RPMI8226 (cell line): ENCODE measurements around the gene IL20.
"Not testable (repeated sequence)": the region's sequence is repeated elsewhere in the genome, so short reads cannot be mapped to it uniquely, and the experiment has no call there.

ENCODE experiments used
- DNase-seq: peaks from one replicate; pipeline ENCODE4 v3.0.0-alpha.2; 2015

Gene IL20

DNA sequence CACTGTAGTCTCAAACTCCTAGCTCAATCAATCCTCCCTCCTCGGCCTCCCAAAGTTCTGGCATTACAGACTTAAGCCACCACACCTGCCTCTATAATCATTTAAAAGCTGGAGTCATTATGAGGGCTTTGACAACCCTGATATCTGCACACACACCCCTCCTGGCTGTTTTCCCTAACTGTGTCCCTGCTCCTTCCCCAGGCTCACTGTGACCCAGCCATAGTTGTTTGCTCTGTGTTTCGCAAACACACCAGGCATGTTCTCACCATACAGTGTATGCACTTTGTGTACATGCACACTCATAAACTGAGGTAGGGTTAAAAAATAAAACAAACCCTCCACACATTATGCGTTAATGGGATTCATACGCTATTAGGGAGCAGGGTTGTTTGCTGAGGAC, 21.8 kb upstream of the IL20 start:
- DNase-seq, result no peak

- DNase-seq, result no peak
These were observed 18.9 kb upstream of the IL20 start for GRCh38 chr1:206846487-206846886.

DNA sequence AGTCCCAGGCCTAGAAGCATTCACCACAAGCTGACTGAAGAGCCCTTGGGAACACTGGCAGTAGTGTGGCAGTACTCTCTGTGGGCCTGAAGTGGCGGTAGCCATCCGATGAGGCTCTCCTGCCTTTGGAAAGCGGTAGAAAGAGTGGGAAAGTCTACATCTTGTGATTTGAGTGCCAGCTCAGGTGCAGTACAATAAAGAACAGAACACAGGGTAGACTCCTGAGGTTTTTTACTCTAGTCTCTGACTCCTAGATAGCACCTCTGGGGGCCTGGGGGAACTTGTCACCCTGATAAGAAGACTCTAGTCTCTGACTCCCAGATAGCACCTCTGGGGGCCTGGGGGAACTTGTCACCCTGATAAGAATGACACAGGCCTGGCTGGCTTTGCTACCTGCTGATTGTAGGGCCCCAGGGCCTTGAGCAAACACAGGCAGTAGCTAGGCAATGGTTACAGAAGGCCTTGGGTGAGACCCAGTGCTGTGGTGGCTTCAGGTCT, 18.0 kb upstream of the IL20 start:
- no peak for DNase-seq

DNA sequence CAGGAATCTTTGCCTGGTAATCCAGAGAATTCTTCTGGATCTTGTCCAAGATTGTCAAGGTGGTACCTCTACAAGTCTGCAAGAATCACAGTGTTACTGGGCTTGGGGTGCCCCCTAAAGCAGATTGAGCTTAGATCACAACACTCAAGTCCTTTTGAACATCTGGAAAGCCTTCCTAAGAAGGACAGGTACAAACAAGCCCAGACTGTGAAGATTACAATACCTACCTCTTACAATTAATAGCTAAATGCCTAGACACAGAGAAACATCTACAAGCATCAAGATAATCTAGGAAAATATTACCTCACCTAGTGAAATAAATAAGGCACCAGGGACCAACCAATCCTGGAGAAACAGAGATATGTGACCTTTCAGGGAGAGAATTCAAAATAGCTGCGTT, 17.5 kb upstream of the IL20 start:
- DNase-seq, result no peak

DNA sequence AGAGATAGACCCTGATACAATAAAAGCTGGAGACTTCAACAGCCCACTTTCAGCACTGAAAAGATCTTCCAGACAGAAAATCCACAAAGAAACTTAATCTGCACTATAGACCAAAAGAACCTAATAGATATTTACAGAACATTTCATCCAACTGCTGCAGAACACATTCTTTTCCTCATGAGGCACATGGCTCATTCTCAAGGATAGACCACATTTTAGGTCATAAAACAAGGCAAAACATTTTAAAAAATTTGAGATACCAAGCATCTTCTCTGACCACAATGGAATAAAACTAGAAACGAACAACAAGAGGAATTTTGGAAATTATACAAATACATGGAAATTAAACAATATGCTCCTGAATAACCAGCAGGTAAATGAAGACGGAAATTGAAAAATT, 15.0 kb upstream of the IL20 start:
- DNase-seq, result no peak

DNA sequence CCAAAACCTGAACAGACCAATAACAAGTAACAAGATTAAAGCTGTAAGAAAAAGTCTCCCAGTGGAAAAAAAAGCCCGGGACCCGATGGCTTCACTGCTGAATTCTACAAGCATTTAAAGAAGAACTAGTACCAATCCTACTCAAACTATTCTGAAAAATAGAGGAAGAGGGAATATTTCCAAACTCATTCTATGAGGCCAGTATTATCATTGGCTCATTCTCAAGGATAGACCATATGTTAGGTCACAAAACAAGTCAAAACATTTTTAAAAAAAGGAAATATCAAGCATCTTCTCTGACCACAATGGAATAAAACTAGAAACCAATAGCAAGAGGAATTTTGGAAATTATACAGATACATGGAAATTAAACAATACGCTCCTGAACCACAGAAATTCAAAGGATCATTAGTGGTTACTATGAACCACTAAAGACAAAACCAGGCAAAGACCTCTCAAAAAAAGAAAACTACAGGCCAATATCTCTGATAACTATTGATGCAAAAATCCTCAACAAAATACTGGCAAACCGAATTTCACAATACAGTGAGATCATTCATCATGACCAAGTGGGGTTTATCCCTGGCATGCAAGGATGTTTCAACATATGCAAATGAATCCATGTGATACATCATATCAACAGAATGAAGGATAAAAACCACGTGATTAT, 13.9 kb upstream of the IL20 start:
- no peak for DNase-seq

DNA sequence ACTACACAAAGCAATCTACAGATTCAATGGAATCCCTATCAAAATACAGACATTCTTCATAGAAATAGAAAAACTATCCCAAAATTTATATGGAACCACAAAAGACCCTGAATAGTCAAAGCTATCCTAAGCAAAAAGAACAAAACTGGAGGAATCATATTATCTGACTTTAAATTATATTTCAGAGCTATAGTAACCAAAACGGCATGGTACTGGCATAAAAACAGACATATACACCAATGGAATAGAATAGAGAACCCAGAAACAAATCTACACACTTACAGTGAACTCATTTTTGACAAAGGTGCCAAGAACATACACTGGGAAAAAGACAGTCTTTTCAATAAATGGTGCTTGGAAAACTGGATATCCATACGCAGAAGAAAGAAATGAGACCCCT, 12.8 kb upstream of the IL20 start:
- DNase-seq, result not testable (repeated sequence)

- not testable (repeated sequence) for DNase-seq
These were observed 11.7 kb upstream of the IL20 start for GRCh38 chr1:206853696-206854095.

DNA sequence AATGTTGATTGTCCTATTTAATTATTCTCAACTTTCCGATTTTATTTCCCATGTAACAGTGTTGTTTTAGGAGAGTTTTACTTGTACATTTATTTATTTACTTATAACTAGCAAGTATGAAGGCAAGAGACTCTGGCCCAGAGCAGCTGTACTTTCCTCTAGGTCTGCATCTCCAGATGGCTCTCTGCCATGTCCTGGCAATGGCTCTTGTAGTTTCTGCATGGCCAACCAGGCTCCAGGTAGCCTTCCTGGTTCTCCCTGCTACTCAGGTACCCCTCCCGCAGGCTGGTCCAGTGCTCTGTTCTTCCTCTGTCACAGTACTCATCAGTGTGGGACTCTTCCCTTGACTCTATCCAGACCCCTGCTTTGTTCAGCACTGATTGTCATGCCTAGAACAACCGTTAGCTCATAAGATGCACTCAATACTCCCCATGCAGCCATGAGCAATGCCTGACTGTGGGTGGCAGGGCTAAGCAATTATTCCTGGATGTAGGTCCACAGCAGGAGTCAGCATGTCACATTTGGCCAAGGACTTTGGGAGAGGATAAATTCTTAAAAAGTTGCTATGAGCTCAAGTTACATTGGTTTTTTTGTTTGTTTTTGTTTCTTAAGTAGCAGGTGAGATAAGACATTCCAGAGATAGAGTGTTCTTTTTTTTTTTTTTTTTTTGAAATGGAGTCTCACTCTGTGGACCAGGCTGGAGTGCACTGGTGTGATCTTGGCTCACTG, 10.9 kb upstream of the IL20 start:
- DNase-seq, result no peak

DNA sequence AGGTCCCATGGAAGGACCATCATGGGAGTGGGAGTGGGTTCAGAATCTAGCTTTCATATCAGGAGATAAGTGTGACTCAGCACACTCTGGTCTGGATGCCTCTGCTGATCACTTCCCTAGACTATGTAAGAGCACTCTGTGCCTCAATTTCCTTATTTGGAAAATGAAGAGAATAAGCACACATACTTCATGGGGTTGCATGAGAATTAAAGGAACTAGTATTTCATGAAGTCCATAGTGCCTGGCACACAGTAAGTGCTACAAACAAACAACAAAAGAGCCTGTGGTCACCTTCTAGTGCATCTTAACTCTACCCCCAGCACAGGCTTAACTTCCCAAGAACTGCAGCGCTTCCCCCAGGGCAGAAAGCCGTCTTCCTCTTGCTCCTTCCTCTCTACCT, 9.6 kb upstream of the IL20 start:
- no peak for DNase-seq

DNA sequence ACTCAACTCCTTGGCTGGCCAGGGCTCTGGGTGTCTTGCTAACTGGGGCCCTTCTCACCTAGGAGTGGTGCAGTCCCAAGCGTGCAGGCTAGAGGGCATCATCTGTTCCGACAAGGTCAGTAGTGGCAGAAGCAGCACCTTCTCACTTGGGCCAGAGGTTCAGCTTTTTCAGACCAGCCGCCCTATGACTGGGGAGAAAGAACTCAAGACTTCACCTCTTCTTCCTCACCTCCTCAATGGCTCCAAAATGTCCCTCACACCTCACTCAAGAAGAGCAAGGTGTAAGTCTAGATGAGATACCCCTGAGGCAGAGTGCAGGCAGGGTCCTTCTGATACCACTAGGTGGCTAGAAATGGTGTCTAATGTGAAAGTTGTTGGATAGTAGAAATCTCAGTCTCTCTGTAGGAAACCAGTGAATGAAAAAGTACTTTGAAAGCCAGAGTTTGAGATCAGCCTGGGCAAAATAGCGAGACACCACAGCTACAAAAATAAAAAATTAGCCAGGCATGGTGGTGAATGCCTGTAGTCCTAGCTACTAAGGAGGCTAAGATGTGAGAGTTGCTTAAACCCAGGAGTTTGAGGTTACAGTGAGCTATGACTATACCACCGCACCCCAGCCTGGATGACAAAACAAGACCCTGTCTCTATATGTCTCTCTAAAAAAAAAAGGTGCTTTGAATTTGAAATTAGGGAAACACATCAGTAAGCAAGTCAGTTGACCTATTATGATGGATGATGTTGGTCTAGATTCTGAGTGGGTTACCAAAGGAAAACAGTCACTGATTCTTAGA, 8.6 kb upstream of the IL20 start:
- peak; percentile 55 for DNase-seq

- no peak for DNase-seq
These were observed 6.3 kb upstream of the IL20 start for GRCh38 chr1:206859082-206859521.

GRCh38 chr1:206860165-206860564, 5.3 kb upstream of the IL20 start:
- no peak for DNase-seq

GRCh38 chr1:206863266-206863665, 2.2 kb upstream of the IL20 start:
- DNase-seq, result no peak

GRCh38 chr1:206866062-206866461, 639 bp downstream of the IL20 start:
- DNase-seq, result no peak

- no peak for DNase-seq
These were observed 1.8 kb downstream of the IL20 start for GRCh38 chr1:206867239-206867638.

DNA sequence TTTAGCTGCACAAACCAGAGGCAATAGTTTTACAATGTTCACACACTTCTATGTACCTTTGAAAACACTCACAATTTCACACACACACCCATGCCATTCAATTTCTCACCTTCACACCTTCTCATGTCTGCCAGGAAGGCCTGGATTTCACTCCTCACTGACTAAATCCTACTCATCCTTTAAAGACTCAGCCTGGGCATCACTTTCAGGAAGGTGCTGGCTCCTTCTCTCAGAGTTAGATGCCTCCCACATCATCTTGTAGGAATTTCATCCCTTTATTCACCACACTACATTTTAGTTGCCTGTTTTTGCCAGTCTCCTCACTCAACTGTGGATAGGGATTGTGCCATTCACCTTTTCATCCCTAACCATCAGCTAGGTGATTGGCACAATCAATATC, 2.3 kb downstream of the IL20 start:
- no peak for DNase-seq

- DNase-seq, result no peak
These were observed 2.8 kb downstream of the IL20 start for GRCh38 chr1:206868264-206868663.

DNA sequence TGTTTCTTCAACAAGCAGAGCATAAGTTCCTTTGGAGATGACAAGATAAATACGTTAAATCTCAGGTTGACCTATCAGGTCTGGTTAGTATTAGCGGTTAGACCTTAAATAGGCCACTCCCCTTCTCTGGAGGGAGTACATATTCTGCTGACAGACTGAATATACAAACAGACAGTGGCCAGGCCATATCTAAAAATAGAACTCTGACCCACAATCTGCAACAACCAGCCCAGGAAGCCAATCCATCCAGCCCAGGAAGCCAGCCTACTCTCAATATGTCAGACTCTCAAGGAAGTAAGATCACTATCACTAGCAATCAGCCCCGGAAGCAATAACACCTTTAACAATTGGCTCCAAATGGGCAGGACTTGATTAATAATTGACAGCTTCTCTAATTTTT, 6.7 kb downstream of the IL20 start:
- peak; percentile 78 for DNase-seq

GRCh38 chr1:206873603-206874188, 8.3 kb downstream of the IL20 start:
- DNase-seq, result no peak

GRCh38 chr1:206875752-206876377, 10.4 kb downstream of the IL20 start:
- no peak for DNase-seq

- DNase-seq, result no peak
These were observed 13.0 kb downstream of the IL20 start for GRCh38 chr1:206878456-206878855.

DNA sequence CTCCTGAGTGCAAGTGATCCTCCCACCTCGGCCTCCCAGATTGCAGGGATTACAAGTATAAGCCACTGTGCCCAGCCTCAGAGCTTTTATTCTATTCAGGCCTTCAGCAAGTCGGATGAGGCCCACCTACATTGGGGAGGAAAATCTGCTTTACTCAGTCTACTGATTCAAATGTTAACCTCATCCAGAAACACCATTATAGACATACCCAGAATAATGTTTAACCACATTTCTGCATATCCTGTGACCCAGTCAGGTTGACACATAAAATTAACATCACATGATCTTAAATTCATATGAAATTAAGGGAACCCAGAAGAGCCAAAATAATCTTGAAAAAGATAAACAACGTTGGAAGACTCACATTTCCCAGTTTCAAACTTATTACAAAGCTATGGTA, 14.9 kb downstream of the IL20 start:
- no peak for DNase-seq
